HG02763 (cell line): ENCODE results near the gene MAPK8IP2.

Experiments
- ATAC-seq: cut with Tn5 transposase; IDR thresholded peaks from one replicate; pipeline ENCODE4 v1.9.1; 2021; ENCODE audit warnings: mild to moderate bottlenecking, moderate library complexity; ENCODE audit not compliant: unreplicated experiment

The MAPK8IP2 gene

DNA sequence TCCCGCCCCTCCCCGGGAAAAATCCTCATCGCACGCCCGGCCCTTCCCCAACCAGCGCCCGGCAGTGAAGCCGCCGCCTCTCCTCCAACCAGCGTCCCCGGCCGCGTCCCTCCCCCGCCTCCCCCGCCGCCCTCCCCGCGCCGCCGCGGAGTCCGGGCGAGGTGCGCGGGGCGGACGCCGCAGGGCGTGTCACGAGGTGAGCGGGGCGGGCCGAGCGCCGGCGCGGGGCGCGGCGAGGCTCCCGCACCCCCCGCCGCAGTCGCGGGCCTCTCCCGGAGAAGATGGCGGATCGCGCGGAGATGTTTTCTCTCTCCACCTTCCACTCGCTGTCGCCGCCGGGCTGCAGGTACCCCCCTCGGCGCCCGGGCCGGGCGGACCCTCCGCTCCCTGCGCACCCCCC lies at the start of gene MAPK8IP2:
TSS of gene MAPK8IP2 (plus strand) at position 256 of the 400 bp plus-strand sequence. CDS start at position 282, 26 bp downstream.
- no peak for ATAC-seq

DNA sequence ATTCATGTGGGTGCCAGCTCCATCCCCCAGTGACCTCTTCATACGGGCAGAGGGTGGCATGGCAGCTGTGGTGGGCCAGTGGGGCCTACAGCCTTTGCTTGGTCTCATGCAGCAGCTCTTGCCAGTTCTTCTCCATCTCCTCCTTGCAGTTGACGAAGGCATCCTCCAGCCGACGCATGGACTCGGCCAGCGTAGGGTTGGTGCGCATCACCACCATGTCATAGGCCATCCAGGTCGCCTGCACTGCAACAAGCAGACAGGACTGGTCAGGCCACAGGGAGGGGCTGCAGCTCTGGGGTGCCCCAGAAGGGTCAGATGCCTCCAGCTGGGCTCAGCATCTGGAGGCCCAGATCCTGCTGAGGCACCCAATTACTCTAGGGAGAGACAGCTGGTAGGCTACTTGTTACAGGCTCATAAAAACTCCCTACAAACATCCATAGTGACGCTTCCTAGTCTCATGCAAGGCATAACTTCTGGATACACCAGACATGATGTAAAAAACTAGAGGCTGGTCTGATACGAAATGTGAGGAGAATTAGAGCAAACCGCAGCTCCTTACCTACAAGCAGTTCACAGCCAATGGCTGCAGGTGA lies 49.3 kb upstream of the MAPK8IP2 start:
- ATAC-seq, result no peak

DNA sequence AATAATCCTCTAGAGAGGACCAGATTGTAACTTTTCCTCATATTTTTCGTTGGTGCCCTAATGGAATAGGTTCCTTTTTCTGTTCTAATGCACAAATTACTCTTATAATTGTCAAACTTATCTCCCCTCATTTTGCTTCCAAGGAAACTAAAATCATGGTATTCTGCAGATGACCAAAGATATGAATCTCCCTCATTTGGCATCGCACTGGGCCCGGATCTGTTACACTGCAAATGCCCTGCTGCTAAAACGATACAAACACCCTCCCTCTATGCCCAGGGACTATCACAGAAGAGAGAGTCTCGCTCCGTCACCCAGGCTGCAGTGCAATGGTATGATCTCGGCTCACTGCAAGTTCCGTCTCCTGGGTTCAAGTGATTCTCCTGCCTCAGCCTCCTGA lies 47.3 kb upstream of the MAPK8IP2 start:
- ATAC-seq, result no peak

DNA sequence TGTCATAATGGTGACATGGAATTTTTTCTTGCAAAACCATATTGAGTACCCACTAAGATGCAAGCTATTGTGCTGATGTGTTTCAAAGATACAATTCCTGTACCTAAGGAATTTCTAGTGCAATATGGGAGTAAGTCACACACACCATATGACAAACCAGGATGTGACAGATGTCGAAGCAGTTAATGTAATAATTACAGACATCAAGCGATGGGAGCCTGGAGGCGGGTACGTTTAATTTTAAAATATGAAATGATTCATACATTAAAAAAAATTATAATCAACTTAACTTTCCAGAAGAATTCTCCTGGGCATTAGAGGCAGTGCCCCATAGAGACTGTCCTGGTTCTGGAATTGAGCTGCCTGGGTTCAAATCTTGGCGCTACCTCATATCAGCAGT lies 43.9 kb upstream of the MAPK8IP2 start:
- no peak for ATAC-seq

DNA sequence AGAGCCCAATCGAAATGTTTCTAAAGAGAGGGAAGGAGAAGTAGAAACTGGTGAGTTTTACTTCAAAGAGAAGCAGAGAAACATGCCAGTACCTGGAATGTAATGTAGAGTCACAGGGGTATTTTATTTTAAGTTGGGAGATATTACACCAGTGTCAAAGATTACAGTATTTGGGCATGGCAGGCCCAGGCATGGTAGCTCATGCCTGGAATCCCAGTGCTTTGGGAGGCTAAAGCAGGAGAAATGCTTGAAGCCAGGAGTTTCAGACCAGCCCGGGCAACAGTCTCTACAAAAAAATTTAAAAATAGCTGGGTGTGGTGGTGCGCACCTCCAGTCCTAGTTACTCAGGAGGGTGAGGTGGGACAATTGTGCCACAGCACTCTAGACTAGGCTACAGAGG lies 40.6 kb upstream of the MAPK8IP2 start:
- ATAC-seq, result no peak

DNA sequence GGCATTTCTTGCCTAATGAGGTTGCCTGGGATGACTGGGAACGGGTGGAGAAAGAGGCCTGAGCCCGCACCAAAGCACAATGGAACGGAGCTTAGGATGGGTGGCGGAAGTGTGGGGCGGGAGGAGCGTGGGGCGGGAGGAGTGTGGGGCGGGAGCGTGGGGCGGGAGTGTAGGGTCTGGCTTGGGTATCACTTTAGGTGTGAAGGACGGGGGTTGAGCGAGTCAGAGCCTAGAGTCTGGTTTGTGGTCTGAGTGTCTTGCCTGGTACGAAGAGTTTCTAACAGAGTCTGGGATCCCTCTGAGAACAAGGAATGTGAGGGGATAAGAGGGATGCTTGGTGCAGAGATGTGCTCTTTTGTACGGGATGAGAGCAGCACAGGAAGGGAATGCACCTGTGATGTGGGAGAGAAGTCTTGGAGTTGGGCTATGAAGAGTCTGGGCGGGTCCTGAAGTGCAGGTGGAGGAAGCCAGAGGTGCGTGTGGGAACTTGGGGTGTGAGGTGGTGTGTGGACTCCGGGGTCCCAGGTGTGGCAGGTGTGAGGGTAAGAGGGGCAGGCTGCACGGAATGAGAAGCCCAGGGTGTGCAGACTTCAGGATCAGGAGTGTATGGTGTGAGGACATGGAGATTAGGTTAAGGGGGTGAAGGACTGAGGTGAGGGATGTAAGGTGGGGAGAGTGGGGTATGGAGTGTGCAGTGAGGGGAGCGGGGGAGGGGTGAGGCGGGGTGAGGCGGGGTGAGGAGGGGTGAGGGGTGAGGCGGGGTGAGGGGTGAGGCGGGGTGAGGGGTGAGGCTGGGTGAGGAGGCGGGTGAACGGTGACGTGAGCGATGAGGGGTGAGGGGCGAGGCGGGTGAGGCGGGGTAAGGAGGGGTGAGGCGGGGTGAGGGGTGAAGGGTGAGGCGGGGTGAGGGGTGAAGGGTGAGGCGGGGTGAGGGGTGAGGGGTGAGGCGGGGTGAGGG lies 38.9 kb upstream of the MAPK8IP2 start:
- no peak for ATAC-seq

DNA sequence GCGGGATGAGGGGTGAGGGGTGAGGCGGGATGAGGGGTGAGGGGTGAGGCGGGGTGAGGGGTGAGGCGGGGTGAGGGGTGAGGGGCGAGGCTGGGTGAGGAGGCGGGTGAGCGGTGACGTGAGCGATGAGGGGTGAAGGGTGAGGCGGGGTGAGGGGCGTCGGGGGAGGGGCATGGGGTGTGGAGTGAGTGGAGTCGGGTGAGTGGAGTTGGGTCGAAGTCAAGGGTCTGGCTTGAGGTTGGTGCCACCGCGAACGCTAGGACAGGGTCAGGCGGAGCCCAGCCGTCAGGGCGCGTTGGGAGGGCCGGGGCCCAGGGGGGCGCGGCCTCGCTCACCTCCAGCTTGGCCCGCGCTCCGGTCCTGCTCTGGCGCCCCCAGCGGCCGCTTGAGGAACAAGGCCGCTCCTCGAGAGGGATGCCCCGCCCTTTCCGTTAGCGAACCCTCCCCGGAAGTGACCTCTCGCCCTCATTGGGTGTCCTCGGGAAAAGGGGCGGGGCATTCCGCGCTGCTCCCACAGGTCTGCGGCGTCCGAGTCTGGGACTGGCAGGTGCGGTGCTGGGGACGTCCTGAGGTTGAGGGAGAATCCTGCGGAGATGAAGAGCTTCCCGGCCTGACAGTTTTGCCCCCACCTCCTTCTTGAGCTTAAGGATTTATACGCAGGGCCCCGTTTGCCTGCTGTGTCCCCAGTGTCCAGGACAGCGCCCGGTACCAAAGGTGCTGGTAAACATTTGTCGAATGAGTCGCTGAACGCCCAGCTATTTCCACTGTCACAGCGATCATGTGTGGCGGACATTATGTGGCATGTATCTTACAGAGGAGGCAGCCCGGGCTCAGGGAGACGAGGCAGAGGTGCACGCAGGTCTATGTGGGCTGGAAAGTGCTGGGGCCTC lies 37.8 kb upstream of the MAPK8IP2 start, which contains the start of gene SYCE3:
TSS of gene SYCE3 (minus strand) at position 397 of the 890 bp plus-strand sequence. CDS start 6,514 bp downstream, outside the sequence.
- ATAC-seq, result peak; percentile 95

DNA sequence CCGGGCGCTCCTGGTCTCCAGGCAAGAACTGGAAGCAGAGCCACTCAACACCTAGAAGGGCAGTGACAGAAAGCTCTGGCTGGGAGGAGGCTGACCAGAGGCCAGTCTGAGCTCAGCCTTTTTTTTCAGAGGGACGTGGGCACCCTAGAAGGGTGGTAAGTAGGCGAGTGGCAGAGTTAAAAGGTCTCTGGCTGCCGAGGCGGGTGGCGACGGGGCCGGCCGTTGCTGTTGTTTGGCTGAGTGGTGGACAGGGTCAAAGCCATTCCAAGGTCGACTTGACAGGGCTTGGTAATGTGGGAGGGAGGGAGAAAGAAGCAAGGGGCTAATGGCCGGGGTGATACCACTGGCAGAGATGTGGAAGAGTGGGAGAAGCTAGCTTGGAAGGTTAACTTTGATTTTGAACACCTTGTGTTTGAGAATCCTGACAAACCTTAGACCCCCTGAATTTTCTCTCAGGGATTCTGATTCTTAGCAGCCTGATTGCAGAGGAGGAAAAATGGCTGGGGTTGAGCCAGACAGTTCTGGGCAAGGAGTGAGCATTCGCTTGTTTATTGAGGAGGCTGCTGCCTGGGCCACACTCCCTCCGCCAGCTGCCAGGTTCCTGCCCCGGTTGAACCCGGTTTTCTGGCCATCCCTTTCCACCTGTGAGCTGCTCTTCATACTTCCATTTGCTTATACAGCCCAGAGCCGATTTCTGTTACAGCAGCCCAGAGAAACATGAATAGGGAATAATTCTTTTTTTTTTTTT lies 37.0 kb upstream of the MAPK8IP2 start:
- no peak for ATAC-seq

DNA sequence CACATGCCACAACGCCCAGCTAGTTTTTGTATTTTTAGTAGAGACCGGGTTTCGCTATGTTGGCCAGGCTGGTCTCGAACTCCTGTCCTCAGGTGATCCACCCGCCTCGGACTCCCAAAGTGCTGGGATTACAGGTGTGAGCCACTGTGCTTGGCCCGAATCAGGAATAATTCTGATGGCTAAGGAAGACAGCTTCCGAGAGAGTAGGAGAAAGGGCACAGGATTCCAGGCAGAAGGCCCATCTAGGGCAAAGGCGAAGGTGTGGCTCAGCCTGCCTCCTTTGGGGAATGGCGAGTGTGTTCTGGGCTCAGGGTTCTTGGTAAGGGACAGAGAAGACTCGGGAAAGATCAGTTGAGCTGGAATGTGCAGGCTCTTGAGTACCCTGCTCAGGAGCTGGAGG lies 36.3 kb upstream of the MAPK8IP2 start:
- no peak for ATAC-seq

DNA sequence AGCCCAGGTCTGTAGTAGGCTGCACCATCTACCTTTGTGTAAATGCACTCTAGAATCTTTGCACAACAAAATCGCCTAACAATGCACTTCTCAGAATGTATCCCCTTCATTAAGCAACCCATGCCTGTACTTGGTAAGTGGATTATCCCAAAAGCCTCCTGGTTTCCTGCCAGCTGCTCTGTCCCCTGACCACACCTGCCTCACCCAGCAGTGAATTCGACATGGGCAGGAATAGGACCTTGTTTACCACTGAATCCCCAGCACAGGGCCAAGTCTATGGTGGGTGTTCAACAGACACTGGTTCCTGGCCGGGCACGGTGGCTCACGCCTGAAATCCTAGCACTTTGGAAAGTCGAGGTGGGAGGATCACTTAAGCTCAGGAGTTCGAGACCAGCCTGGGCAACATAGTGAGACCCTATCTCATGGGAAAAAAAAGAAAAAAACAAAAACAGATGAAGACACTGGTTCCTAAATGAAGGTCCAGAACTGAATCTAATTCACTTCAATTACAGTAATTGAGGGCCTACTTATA lies 32.8 kb upstream of the MAPK8IP2 start:
- ATAC-seq, result no peak

DNA sequence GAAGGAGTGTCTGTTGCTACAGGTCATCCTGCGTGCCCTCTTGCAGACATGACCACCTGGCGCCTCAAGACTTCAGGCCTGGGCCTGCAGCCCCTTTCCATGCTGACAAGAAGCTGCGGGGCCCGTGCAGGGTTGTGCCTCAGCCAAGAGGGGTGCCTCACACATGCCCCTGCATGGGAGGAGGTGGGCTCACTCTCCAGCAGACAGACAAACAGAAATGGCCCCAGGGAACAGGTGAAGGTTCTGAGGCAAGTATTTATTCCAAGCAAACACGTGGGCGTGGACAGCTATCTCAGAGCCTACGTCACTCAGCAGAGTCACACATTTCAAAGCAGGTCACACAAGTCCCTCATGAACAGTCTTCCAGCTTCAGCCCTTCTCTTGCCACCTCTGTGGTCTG lies 32.0 kb upstream of the MAPK8IP2 start:
- no peak for ATAC-seq

DNA sequence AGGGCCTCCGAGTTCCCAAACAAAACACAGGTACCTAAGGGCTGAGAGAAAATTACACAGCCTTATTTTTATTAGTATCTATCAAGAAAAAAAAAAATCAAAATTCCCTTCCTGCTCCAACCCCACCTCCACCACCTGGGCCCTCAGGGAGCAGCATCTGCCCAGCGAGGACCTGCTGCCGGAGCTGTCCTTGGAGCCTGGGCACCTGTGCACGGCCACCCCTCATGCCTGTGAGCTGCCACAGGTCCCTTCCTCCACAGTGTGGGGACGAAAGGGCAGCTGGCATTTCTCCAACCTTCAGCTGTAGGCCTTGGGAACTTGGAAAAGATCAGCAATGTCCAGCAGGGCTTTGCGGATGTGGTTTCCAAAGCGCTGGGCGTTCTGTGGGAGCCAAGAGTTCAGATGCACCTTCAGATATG lies 31.5 kb upstream of the MAPK8IP2 start:
- ATAC-seq, result no peak

DNA sequence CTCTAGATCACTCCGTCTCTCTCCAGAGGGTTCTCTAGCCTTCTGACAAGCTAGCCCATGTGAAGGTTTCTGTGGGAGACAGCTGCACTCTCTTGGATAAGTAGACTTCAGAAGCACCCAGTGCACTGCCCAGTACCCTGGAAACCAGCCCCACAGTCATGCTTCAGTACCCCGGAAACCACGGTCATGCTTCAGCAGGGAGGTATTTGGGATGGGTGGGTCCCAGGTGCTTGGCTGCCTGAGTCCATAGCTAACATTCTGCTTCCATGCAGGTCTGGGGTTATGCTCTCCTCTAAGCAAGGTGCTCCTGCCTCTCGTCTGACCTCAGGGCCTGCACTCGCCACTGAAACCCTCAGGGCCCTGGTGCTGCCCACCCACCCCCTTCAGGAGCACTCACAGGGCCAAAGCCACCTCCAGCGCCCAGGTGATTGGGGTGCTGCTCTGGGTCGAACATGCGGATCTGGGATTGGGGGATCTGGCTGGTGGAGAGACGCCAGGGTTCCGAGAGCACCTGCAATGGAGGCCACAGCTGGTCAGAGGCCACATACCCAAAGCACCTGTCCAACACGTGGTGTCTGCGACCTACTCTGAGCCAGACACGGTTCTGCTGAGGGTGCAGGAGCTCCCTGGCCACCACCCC lies 30.6 kb upstream of the MAPK8IP2 start:
- ATAC-seq, result no peak

DNA sequence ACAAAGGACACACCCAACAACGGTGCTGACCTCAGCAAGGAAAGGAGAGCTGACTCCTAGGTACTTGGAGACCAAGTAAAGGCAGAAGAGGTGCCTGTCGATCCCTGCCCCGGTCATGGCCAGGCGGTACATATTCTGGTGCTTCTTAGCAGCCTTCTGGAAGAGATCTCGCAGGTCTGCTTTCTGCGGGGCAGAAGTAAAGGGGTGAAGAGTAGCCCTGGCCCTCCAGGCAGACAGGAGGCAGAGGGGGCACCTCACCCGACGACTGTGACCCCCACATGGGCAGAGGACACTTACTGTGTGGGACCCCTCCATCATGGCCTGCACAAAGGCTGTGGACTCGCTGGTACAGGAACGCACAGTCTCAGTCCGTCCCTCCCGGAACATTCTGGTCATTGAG lies 29.7 kb upstream of the MAPK8IP2 start:
- ATAC-seq, result no peak

DNA sequence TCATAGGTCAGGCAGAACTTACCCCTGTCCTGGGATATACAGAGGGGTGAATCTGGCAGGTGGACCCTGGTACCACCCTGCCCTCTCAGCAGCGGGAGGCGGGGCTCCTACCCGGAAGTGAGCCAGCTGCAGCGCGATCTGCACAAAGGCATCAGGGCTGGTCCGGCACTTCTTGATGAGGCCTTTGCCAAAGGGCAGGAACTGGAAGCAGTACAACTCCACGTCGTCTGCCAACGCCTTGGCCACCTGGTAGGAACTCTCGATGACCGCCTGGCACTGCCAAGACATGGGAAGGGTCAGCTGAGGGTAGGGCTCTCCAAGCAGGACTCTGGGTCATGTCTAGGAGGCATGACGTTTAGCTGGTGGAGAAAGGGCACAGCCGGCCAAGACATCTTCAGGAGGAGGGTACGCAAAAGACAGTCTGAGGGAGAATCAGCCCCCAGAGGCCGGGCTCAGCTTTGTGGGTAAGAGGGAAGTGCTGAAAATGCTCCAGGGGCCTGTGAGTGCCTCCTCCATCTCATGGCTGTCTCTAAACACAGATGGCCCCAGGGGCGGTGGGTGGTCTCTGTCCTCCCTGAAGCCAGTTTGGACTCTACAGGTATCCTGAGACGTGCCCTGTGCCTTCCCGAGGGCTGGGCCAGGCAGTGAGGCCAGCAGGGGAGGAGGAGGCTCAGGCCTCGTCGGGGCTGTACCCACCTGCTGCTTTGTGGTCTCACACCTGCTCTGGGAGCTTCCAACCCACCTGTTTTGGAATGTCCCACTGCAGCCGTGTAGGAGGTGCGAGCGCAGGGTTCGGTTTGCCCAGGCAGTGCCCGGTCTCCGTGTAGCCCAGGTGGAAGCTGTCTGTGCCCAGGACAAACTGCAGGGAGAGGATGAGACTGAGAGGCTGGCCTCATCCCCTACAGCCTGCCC lies 29.1 kb upstream of the MAPK8IP2 start:
- no peak for ATAC-seq

DNA sequence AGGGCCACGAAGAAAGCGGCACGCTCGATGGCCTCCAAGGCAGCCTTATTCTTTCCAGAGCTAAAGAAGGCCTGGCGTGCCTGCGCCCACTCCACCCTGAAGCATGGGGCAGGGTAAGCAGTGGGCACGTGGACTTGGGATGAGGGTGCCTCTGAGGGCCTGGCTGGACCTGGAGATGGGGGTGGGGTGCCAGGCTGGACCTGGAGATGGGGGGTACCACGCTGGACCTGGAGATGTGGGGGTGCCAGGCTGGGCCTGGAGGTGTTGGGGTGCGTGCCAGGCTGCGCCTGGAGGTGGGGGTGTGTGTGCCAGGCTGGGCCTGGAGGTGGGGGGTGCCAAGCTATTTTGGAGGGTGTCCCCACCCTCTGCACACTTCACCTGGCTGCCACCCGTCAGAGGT lies 27.6 kb upstream of the MAPK8IP2 start:
- no peak for ATAC-seq

DNA sequence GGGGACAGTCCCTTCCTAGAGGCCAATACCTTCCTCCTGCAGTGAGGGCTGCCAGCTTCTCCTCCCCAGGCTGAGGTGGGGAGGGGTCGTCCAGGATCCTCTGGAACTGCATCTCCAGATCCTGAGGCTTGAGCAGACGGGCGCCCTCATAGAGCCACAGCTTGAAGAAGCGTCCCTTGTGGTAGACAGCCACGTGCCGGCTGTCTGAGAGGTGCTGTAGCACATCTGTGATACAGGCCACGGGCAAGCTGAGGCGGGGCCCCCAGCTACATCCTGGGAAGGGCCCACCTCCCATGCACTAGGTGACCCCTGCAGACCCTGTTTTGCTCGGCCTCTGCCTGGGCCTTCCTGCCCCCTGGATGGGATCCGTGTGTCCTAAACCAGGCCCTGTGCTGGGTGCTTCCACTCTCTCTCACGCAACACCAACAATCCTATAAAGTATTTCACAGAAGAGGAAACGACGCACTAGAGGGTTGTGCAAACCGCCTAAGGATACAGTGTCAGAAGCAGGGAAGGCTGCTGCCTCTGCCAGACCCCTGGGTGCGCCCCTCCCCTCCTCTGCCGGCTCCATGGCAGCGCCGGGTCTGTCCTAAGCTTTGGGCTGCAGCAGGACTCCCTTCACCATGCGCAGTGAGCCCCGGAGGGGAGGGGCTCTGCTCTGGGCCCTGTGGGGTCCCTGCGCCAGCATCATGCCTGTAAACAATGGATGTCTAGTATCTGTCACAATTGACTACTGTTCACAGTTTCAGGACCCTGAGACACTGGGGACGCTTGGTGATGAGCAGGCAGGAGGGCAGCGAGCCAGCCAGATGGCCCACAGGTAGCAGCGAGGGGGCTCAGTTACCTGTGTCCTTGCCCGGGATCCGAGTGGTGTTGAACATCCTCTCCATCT lies 26.9 kb upstream of the MAPK8IP2 start:
- no peak for ATAC-seq

DNA sequence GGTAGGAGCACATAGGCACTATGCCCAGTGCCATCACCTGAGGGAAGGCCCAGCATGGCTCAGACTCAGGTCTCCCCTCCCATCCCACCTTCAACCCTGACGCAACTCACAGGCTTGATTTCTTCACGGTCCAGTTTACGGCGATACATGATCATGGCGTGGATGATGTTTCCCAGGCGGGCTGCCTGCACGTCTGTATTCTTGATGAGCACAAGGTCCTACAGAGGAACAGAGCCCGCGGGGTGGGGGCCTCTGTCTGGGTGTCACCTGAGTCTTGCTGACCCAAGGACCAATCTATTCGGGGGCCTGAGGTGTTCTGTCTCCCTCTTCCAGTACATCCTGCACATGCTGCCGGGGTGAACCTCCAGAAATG lies 26.2 kb upstream of the MAPK8IP2 start:
- no peak for ATAC-seq
